GM12878 (cell line): ENCODE data around the gene LIMCH1. TPM values are rescaled to one million over a fixed set of nuclear protein-coding genes. Genes with fewer than 3 reads are reported as not detected.

Experiments
- ATAC-seq: fragments of 200-7000 bp; cut with Tn5 transposase; 3 replicates; pipeline ENCODE4 v1.9.1; 2020; ENCODE audit warnings: mild to moderate bottlenecking, moderate library complexity
- BruUV-seq: library from RNA; stranded (reverse); fragments of 400-500 nt; replicated peaks from 2 replicates; lab custom pipeline; 2021; lab: Mats Ljungman, UMichigan
- CTCF ChIA-PET: fragments of 300-600 bp; sonication (Branson Sonifier 250); formaldehyde crosslinking; extraction: SDS; loops from one replicate; lab custom pipeline; 2021; ENCODE audit warnings: inconsistent platforms; lab: Yijun Ruan, JAX
- POLR2A ChIA-PET: fragments of 350-600 bp; formaldehyde crosslinking; extraction: SDS; loops from one replicate; lab custom pipeline; 2021; ENCODE audit warnings: inconsistent platforms; lab: Charles Lee
- RAD21 ChIA-PET: fragments of 300-600 bp; sonication (Branson Sonifier 250); formaldehyde crosslinking; loops from one replicate; lab custom pipeline; 2023; ENCODE audit warnings: antibody characterized with exemption; ENCODE audit not compliant: unreplicated experiment; lab: Charles Lee
- SMC1A ChIA-PET: fragments of 300-600 bp; sonication (Branson Sonifier 250); formaldehyde crosslinking; loops from one replicate; lab custom pipeline; 2023; ENCODE audit not compliant: unreplicated experiment, uncharacterized antibody; lab: Charles Lee
- DNase-seq: peaks from one replicate; pipeline ENCODE4 v3.0.0-alpha.2; 2011; ENCODE audit warnings: low read depth, low spot score
- FAIRE-seq: peaks from 3 replicates; lab custom pipeline; 2011; peaks lifted over from hg19 to GRCh38; lab: Jason Lieb, UNC
- H2AFZ ChIP-seq: 2 replicates; pipeline ENCODE4 v1.6.0; 2011; ENCODE audit warnings: low read depth, low read length, control low read depth; ENCODE audit not compliant: control insufficient read depth
- H3K27ac ChIP-seq: 2 replicates; pipeline ENCODE4 v1.5.1; 2011; ENCODE audit warnings: control low read depth; ENCODE audit not compliant: control insufficient read depth, insufficient read depth
- H3K27me3 ChIP-seq, 2 experiments: replicated peaks in 1 of 2; 2 replicates each; pipeline versions ENCODE4 v1.6.0 to v1.6.1; 2011; ENCODE audit warnings: low read length in 1 of 2; ENCODE audit not compliant: control insufficient read depth in 2 of 2, insufficient read depth in 2 of 2
- H3K36me3 ChIP-seq, 2 experiments: 2 replicates each; pipeline ENCODE4 v1.5.1; 2011; ENCODE audit warnings: low read length in 1 of 2; ENCODE audit not compliant: control insufficient read depth in 2 of 2, insufficient read depth in 2 of 2
- H3K4me1 ChIP-seq: 2 replicates; pipeline ENCODE4 v1.6.1; 2011; ENCODE audit warnings: mild to moderate bottlenecking, low read length, moderate library complexity, mixed read lengths; ENCODE audit not compliant: control insufficient read depth, insufficient read depth
- H3K4me2 ChIP-seq: 2 replicates; pipeline ENCODE4 v1.6.0; 2011; ENCODE audit warnings: control low read depth; ENCODE audit not compliant: control insufficient read depth, insufficient read depth
- H3K4me3 ChIP-seq: fragments of 200-600 bp; sonication (generic); 2 replicates; pipeline ENCODE4 v1.5.1; 2016
- H3K79me2 ChIP-seq: 2 replicates; pipeline ENCODE4 v1.6.0; 2011; ENCODE audit warnings: low read length; ENCODE audit not compliant: control insufficient read depth, insufficient read depth
- H3K9ac ChIP-seq: 2 replicates; pipeline ENCODE4 v1.8.0; 2011; ENCODE audit warnings: low read length, control low read depth, mixed read lengths; ENCODE audit not compliant: control insufficient read depth, insufficient read depth
- H3K9me3 ChIP-seq: replicated peaks from 3 replicates; pipeline ENCODE4 v1.5.1; 2011; ENCODE audit warnings: mild to moderate bottlenecking, low read length; ENCODE audit not compliant: control insufficient read depth, insufficient read depth
- H4K20me1 ChIP-seq: 2 replicates; pipeline ENCODE4 v1.6.0; 2011; ENCODE audit not compliant: control insufficient read depth, insufficient read depth
- BHLHE40 ChIP-seq, 2 experiments: fragments of 450-650 bp in 1 of 2; IDR thresholded peaks; 2 replicates each; pipeline ENCODE4 v1.6.1; 2011 to 2017; ENCODE audit warnings: low read depth in 2 of 2, borderline replicate concordance in 1 of 2, improper control_type of control experiment in 1 of 2, low read length in 1 of 2, mild to moderate bottlenecking in 1 of 2
- ETV6 ChIP-seq, 2 experiments: fragments of 450-650 bp in 1 of 2; IDR thresholded peaks in 1 of 2; conservative IDR thresholded peaks in 1 of 2; 2 replicates each; pipeline ENCODE4 v1.6.1; 2014; ENCODE audit warnings: antibody characterized with exemption in 1 of 2, borderline replicate concordance in 1 of 2, low read depth in 1 of 2, mild to moderate bottlenecking in 1 of 2, moderate library complexity in 1 of 2
- FOS ChIP-seq: IDR thresholded peaks from 3 replicates; pipeline ENCODE4 v1.6.1; 2011; ENCODE audit warnings: borderline replicate concordance; ENCODE audit not compliant: insufficient read length; ENCODE audit errors: extremely low read depth
- HDAC2 ChIP-seq: fragments of 200-600 bp; sonication (generic); IDR thresholded peaks from 2 replicates; pipeline ENCODE4 v1.6.1; 2017
- KAT2A ChIP-seq: conservative IDR thresholded peaks from 2 replicates; pipeline ENCODE4 v1.6.1; 2011; ENCODE audit warnings: low read depth, low read length; ENCODE audit not compliant: control insufficient read depth
- MEF2B ChIP-seq: fragments of 450-650 bp; IDR thresholded peaks from 2 replicates; pipeline ENCODE4 v1.6.1; 2018; ENCODE audit warnings: mild to moderate bottlenecking, moderate library complexity; ENCODE audit not compliant: partially characterized antibody, poor library complexity, severe bottlenecking
- YBX1 ChIP-seq: fragments of 450-650 bp; IDR thresholded peaks from 2 replicates; pipeline ENCODE4 v1.6.1; 2016; ENCODE audit warnings: antibody characterized with exemption
- WGBS: methylation state at CpG from one replicate; pipeline ENCODE4 v1.1.6; 2016; ENCODE audit warnings: low lambda C conversion rate; ENCODE audit not compliant: insufficient replicate concordance, insufficient coverage; ENCODE audit errors: missing lambda C conversion rate; 5-methylcytosine and 5-hydroxymethylcytosine counted together
- in situ Hi-C: fragments of 300-500 bp; cut with MboI; formaldehyde crosslinking; loops from 9 replicates; pipeline ENCODE4 v1.14.3; 2018; ENCODE audit warnings: mixed read lengths
- intact Hi-C: fragments of 100-400 bp; cut with micrococcal nuclease; formaldehyde crosslinking; loops from one replicate; pipeline ENCODE4 v1.14.2; 2022; ENCODE audit not compliant: unreplicated experiment
- polyA plus RNA-seq, 11 experiments: library from polyadenylated mRNA; depleted of rRNA in 4 of 11; unstranded in 6 of 11; stranded (reverse) in 5 of 11; fragments of >200 nt; fragmentation: Nextera tagmentation in 4 of 11; fragmentation: Illumina TruSeq in 1 of 11; extraction: Ambion mirVana in 4 of 11; extraction: Trizol in 1 of 11; gene quantifications; 1 replicate in 1 of 11; 2 replicates in 10 of 11; pipeline versions ENCODE4 v1.2.1 to v1.2.3, GENCODE V29; 2011 to 2016; ENCODE audit warnings: inconsistent platforms in 2 of 11, missing spikeins in 2 of 11, low read depth in 1 of 11
- total RNA-seq, 4 experiments: library from RNA; depleted of rRNA in 3 of 4; stranded (reverse); fragments of >200 nt in 3 of 4; fragmentation: Illumina TruSeq in 1 of 4; extraction: Trizol in 1 of 4; gene quantifications; 2 replicates each; pipeline versions ENCODE4 v1.2.1 to v1.2.3, GENCODE V29; 2013 to 2021

The LIMCH1 gene
- total and polyA plus RNA-seq, 10 of the 15 experiments (the other 5 are each of a cell fraction or from before 2014, with no cell fraction given): 0.07 to 0.15 TPM; not detected in 8

GRCh38 chr4:41748571-41749475 is 210.9 kb downstream of the LIMCH1 start, which contains the start of gene PHOX2B:
TSS of gene PHOX2B (minus strand) at chr4:41748725. CDS start at chr4:41748610, 115 bp downstream.
- ChIA-PET RAD21 (no interaction called here), POLR2A (no interaction called here), CTCF (interaction anchor here (0.8 kb wide), 1 partner anchor 9 kb away, joined by 3 read pairs; no protein-coding TSS in a partner anchor), SMC1A (no interaction called here)
- peaks cover 10 to 28% of the 10 kb centered on the region in 2 experiments for H3K27me3 ChIP-seq
- no peak within 1 kb of the TSS for H3K4me2 ChIP-seq
- H4K20me1 ChIP-seq: no peaks in the 10 kb centered on the region
- DNase-seq (no peak), ATAC-seq (no peak), FAIRE-seq (no peak)
- in situ Hi-C loops: no loop called here
- WGBS: 30% methylated on average over 15 of the region's 15 CpGs
- no peaks in the 10 kb centered on the region for H3K4me1 ChIP-seq
- no peak for TF ChIP-seq ETV6 (conservative IDR thresholded peaks at IDR 0.05 in 1 of 2, IDR thresholded peaks at IDR 0.05 in 1 of 2; ENCODE audit: borderline replicate concordance in 1 of 2, low read depth in 1 of 2)
- TF ChIP-seq BHLHE40 (IDR thresholded peaks at IDR 0.05; ENCODE audit: borderline replicate concordance in 1 of 2, low read depth in 2 of 2, low read length in 1 of 2): no peak
- no peak for TF ChIP-seq FOS
- TF ChIP-seq MEF2B: no peak
- H3K36me3 ChIP-seq: no peaks in the 10 kb centered on the region
- intact Hi-C loops: no loop called here
- no peak within 1 kb of the TSS for H3K27ac ChIP-seq
- H3K4me3 ChIP-seq: no peak within 1 kb of the TSS
- no peak within 1 kb of the TSS for H3K9ac ChIP-seq
- H3K79me2 ChIP-seq: no peaks in the 10 kb centered on the region
- no TSS peak for BruUV-seq
- H3K9me3 ChIP-seq: peaks cover 1% of the 10 kb centered on the region; the same call in 1 of the 3 replicates
- H2AFZ ChIP-seq: no peak within 1 kb of the TSS

- no peaks in the 10 kb centered on the region for H3K79me2 ChIP-seq
Observed at GRCh38 chr4:41749631-41750039, 211.7 kb downstream of the LIMCH1 start.

More at GRCh38 chr4:41749631-41750039, 211.7 kb downstream of the LIMCH1 start:
- ChIA-PET POLR2A (no interaction called here), CTCF (no interaction called here)
- DNase-seq: no peak
- FAIRE-seq: no peak
- TF ChIP-seq YBX1: no peak
- no peak for TF ChIP-seq HDAC2
- TF ChIP-seq KAT2A: no peak
- TF ChIP-seq, all 136 proteins: peak for 0
- peaks cover 1% of the 10 kb centered on the region; the same call in 1 of the 3 replicates for H3K9me3 ChIP-seq
- BruUV-seq: no TSS peak
- no peak overlapping the region for H3K9ac ChIP-seq
- no peak overlapping the region for H3K27ac ChIP-seq
- no peak overlapping the region for H3K4me2 ChIP-seq
- no peaks in the 10 kb centered on the region for H4K20me1 ChIP-seq
- peaks cover 10 to 27% of the 10 kb centered on the region in 2 experiments for H3K27me3 ChIP-seq
- in situ Hi-C loops (no loop called here), intact Hi-C loops (no loop called here)
- no peak overlapping the region for H2AFZ ChIP-seq
- ChIA-PET RAD21 (no interaction called here), SMC1A (no interaction called here)
- 31% methylated on average over 12 of the region's 12 CpGs for WGBS
- H3K4me3 ChIP-seq: no peak overlapping the region
- H3K4me1 ChIP-seq: no peaks in the 10 kb centered on the region
- H3K36me3 ChIP-seq: no peaks in the 10 kb centered on the region
- ATAC-seq: no peak
